Type B pancreatic cell (in vitro differentiated cells): Measurements from ENCODE around the gene TRIM36. TPM values are rescaled to one million over a fixed set of nuclear protein-coding genes. Genes with fewer than 3 reads are reported as not detected.

Experiments
- DNase-seq: peaks from one replicate; pipeline ENCODE4 v3.0.0; 2021; ENCODE audit warnings: mixed read lengths; ENCODE audit not compliant: unreplicated experiment; ENCODE audit errors: extremely low spot score
- H3K27ac Mint-ChIP-seq: 2 replicates; pipeline ENCODE4 v1.8.0; 2021; ENCODE audit warnings: mild to moderate bottlenecking, mixed read lengths
- H3K27me3 Mint-ChIP-seq: 2 replicates; pipeline ENCODE4 v1.8.0; 2021; ENCODE audit warnings: mixed read lengths
- H3K36me3 Mint-ChIP-seq: 2 replicates; pipeline ENCODE4 v1.8.0; 2021; ENCODE audit warnings: mixed read lengths
- H3K4me1 Mint-ChIP-seq: one replicate; pipeline ENCODE4 v1.8.0; 2021; ENCODE audit warnings: mixed read lengths; ENCODE audit not compliant: unreplicated experiment
- H3K4me3 Mint-ChIP-seq: 2 replicates; pipeline ENCODE4 v1.8.0; 2021; ENCODE audit warnings: mild to moderate bottlenecking, mixed read lengths
- H3K9me3 Mint-ChIP-seq: 2 replicates; pipeline ENCODE4 v1.8.0; 2021; ENCODE audit warnings: mixed read lengths
- CTCF ChIP-seq: fragments of 200-600 bp; sonication (generic); conservative IDR thresholded peaks from 2 replicates; pipeline ENCODE4 v1.5.0; 2021; ENCODE audit warnings: antibody characterized with exemption, mild to moderate bottlenecking
- total RNA-seq: library from RNA; stranded (reverse); gene quantifications from 2 replicates; pipeline ENCODE4 v1.2.1, GENCODE V29; 2021; ENCODE audit warnings: low replicate concordance

The TRIM36 gene
- total RNA-seq, 1 donor from 2014 or later: 14.1 TPM

- H3K27me3 Mint-ChIP-seq: peaks cover 4% of the 10 kb centered on the region
- no peak overlapping the region for H3K4me3 Mint-ChIP-seq
- H3K27ac Mint-ChIP-seq: no peak overlapping the region
Observed at GRCh38 chr5:115109356-115109755, 60.4 kb downstream of the TRIM36 start.

GRCh38 chr5:115100319-115100955 lies 69.3 kb downstream of the TRIM36 start:
- no peak for TF ChIP-seq CTCF
- no peaks in the 10 kb centered on the region for H3K4me1 Mint-ChIP-seq
- H3K27me3 Mint-ChIP-seq: peaks cover 3% of the 10 kb centered on the region
- DNase-seq: no peak
- H3K9me3 Mint-ChIP-seq: no peaks in the 10 kb centered on the region
- no peaks in the 10 kb centered on the region for H3K36me3 Mint-ChIP-seq
- no peak overlapping the region for H3K4me3 Mint-ChIP-seq
- H3K27ac Mint-ChIP-seq: no peak overlapping the region

More at GRCh38 chr5:115109356-115109755, 60.4 kb downstream of the TRIM36 start:
- H3K4me1 Mint-ChIP-seq: peaks cover 6% of the 10 kb centered on the region
- no peaks in the 10 kb centered on the region for H3K9me3 Mint-ChIP-seq
- no peaks in the 10 kb centered on the region for H3K36me3 Mint-ChIP-seq
- no peak for TF ChIP-seq CTCF
- DNase-seq: no peak

- no peaks in the 10 kb centered on the region for H3K9me3 Mint-ChIP-seq
- TF ChIP-seq CTCF: peak; percentile 82
- peaks cover 3% of the 10 kb centered on the region for H3K27me3 Mint-ChIP-seq
- H3K4me1 Mint-ChIP-seq: no peaks in the 10 kb centered on the region
- H3K4me3 Mint-ChIP-seq: no peak overlapping the region
- H3K27ac Mint-ChIP-seq: no peak overlapping the region
- no peaks in the 10 kb centered on the region for H3K36me3 Mint-ChIP-seq
- DNase-seq: no peak
Observed at GRCh38 chr5:115098041-115098702, 71.5 kb downstream of the TRIM36 start.

- no peaks in the 10 kb centered on the region for H3K4me1 Mint-ChIP-seq
Observed at GRCh38 chr5:115097236-115097635, 72.5 kb downstream of the TRIM36 start.

GRCh38 chr5:115096034-115096769 lies 73.5 kb downstream of the TRIM36 start:
- no peaks in the 10 kb centered on the region for H3K4me1 Mint-ChIP-seq
- no peak overlapping the region for H3K4me3 Mint-ChIP-seq
- TF ChIP-seq CTCF: no peak
- DNase-seq: no peak
- H3K27ac Mint-ChIP-seq: no peak overlapping the region
- peaks cover 6% of the 10 kb centered on the region for H3K27me3 Mint-ChIP-seq
- H3K36me3 Mint-ChIP-seq: no peaks in the 10 kb centered on the region
- H3K9me3 Mint-ChIP-seq: no peaks in the 10 kb centered on the region

More at GRCh38 chr5:115097236-115097635, 72.5 kb downstream of the TRIM36 start:
- H3K9me3 Mint-ChIP-seq: no peaks in the 10 kb centered on the region
- H3K36me3 Mint-ChIP-seq: no peaks in the 10 kb centered on the region
- H3K27ac Mint-ChIP-seq: no peak overlapping the region
- DNase-seq: no peak
- H3K4me3 Mint-ChIP-seq: no peak overlapping the region
- H3K27me3 Mint-ChIP-seq: peaks cover 3% of the 10 kb centered on the region
- TF ChIP-seq CTCF: no peak
